ENCODE results near the gene KNDC1. TPM values are rescaled to one million over a fixed set of nuclear protein-coding genes. Genes with fewer than 3 reads are reported as not detected.

KNDC1 gene
- total and polyA plus RNA-seq, 2 donors (not counting 3 experiments of a cell fraction or from before 2014, with no cell fraction given) = not detected

GRCh38 chr10:133268532-133268931 is 108.5 kb downstream of the KNDC1 start:
- H3K27me3 ChIP-seq (ENCODE audit: control insufficient read depth in 2 of 2, insufficient read depth in 2 of 2, low read length in 2 of 2) = no peaks in the 10 kb centered on the region
- no peak overlapping the region for H3K4me3 ChIP-seq (replicated peaks in 1 of 3; ENCODE audit: insufficient read depth in 1 of 3, low read depth in 1 of 3, low read length in 3 of 3)
- no peak overlapping the region for H3K9ac ChIP-seq (replicated peaks; ENCODE audit: extremely low read depth, insufficient read depth, low read length)
- no peaks in the 10 kb centered on the region for H3K9me1 ChIP-seq (replicated peaks; ENCODE audit: control insufficient read depth, extremely low read depth, insufficient read depth, low read length)
- BruUV-seq (replicated peaks) = no TSS peak
- no peak overlapping the region for H3K4me2 ChIP-seq (ENCODE audit: insufficient read depth, low read length)
- H3K36me3 ChIP-seq (ENCODE audit: control insufficient read depth in 2 of 2, extremely low read depth in 1 of 2, insufficient read depth in 2 of 2, low read length in 2 of 2) = no peaks in the 10 kb centered on the region
- H4K20me1 ChIP-seq (replicated peaks; ENCODE audit: control insufficient read depth, extremely low read depth, insufficient read depth, low read length) = no peaks in the 10 kb centered on the region
- no peak overlapping the region for H3K27ac ChIP-seq (ENCODE audit: insufficient read depth, low read depth, low read length)
- no peak for TF ChIP-seq MAX (IDR thresholded peaks at IDR 0.05; ENCODE audit: insufficient read depth, insufficient read length)
- no peak for TF ChIP-seq FOS (IDR thresholded peaks at IDR 0.05; ENCODE audit: borderline replicate concordance, insufficient read depth, low read length)
- TF ChIP-seq POLR2A (IDR thresholded peaks at IDR 0.05; ENCODE audit: low read depth, low read length) = no peak
- TF ChIP-seq EZH2 (IDR thresholded peaks at IDR 0.05; ENCODE audit: borderline replicate concordance, low read depth, low read length, severe bottlenecking) = no peak
- no peak for TF ChIP-seq CTCF (IDR thresholded peaks at IDR 0.05; ENCODE audit: extremely low read depth in 1 of 2, insufficient read depth in 1 of 2, low read depth in 1 of 2, low read length in 2 of 2)
- TF ChIP-seq GATA2 (IDR thresholded peaks at IDR 0.05; ENCODE audit: insufficient read depth, insufficient read length, low read depth, low read length) = no peak
- no peak for TF ChIP-seq POLR2AphosphoS5 (IDR thresholded peaks at IDR 0.05; ENCODE audit: insufficient read depth, low read depth, low read length)
- TF ChIP-seq JUN (IDR thresholded peaks at IDR 0.05; ENCODE audit: borderline replicate concordance, insufficient read depth, insufficient read length, low read depth) = no peak
- no peak for TF ChIP-seq MYC (IDR thresholded peaks at IDR 0.05; ENCODE audit: low read depth, low read length)
- DNase-seq (ENCODE audit: low read depth, low spot score) = no peak
- ChIA-PET CTCF (interaction anchor here (0.6 kb wide), 1 partner anchor 29 kb away, joined by 4 read pairs; no protein-coding TSS in a partner anchor), POLR2A (no interaction called here)
- H2AFZ ChIP-seq (ENCODE audit: low read depth, low read length) = no peak overlapping the region
- no peaks in the 10 kb centered on the region for H3K79me2 ChIP-seq (ENCODE audit: control insufficient read depth, insufficient read depth, low read length)
- no peaks in the 10 kb centered on the region for H3K9me3 ChIP-seq (replicated peaks; ENCODE audit: control insufficient read depth, insufficient read depth, low read length)
- H3K4me1 ChIP-seq (ENCODE audit: control insufficient read depth, extremely low read depth, insufficient read depth, low read length) = no peaks in the 10 kb centered on the region
- dilution Hi-C loops (cut with MboI; ENCODE audit: extremely low pct_ligation_motif_present, low sequenced_read_pairs) = no loop called here
- intact Hi-C loops (cut with micrococcal nuclease) = no loop called here
- no peak for FAIRE-seq
